Spleen (tissue), 11 donors: Measurements from ENCODE around the gene TMEM203. TPM values are rescaled to one million over a fixed set of nuclear protein-coding genes. Genes with fewer than 3 reads are reported as not detected.

ENCODE experiments used
- DNase-seq: peaks from one replicate; pipeline ENCODE4 v3.0.0-alpha.2; 2020
- H3K27ac ChIP-seq, 8 donors: fragments of 200-600 bp; sonication (generic) in 7 of 8; 1 replicate in 4 of 8; 2 replicates in 4 of 8; pipeline versions ENCODE4 v1.5.0 to v1.8.0; 2016 to 2021; ENCODE audit warnings: inconsistent platforms in 4 of 8, mild to moderate bottlenecking in 4 of 8, moderate library complexity in 1 of 8
- H3K27me3 ChIP-seq, 7 donors: fragments of 200-600 bp; sonication (generic) in 6 of 7; replicated peaks in 1 of 7; 1 replicate in 4 of 7; 2 replicates in 3 of 7; pipeline versions ENCODE4 v1.5.0 to v1.8.0; 2016 to 2021; ENCODE audit warnings: inconsistent platforms in 3 of 7, mild to moderate bottlenecking in 1 of 7
- H3K36me3 ChIP-seq, 6 donors: fragments of 200-600 bp; sonication (generic) in 5 of 6; 1 replicate in 4 of 6; 2 replicates in 2 of 6; pipeline versions ENCODE4 v1.5.0 to v1.8.0; 2016 to 2021; ENCODE audit warnings: inconsistent platforms in 2 of 6
- H3K4me1 ChIP-seq, 6 donors: fragments of 200-600 bp; sonication (generic) in 5 of 6; 1 replicate in 3 of 6; 2 replicates in 3 of 6; pipeline versions ENCODE4 v1.5.0 to v1.8.0; 2016 to 2021; ENCODE audit warnings: inconsistent platforms in 3 of 6
- H3K4me3 ChIP-seq, 8 donors: fragments of 200-600 bp; sonication (generic) in 7 of 8; 1 replicate in 4 of 8; 2 replicates in 4 of 8; pipeline versions ENCODE4 v1.5.0 to v1.8.0; 2016 to 2021; ENCODE audit warnings: inconsistent platforms in 4 of 8, mild to moderate bottlenecking in 4 of 8, moderate library complexity in 2 of 8
- H3K9me3 ChIP-seq, 8 donors: fragments of 200-600 bp; sonication (generic) in 7 of 8; 1 replicate in 4 of 8; 2 replicates in 4 of 8; pipeline versions ENCODE4 v1.5.0 to v1.8.0; 2016 to 2021; ENCODE audit warnings: inconsistent platforms in 4 of 8
- POLR2A ChIP-seq, 3 donors: fragments of 450-650 bp; IDR thresholded peaks; one replicate each; pipeline ENCODE4 v1.5.1; 2017; ENCODE audit warnings: antibody characterized with exemption in 3 of 3, mild to moderate bottlenecking in 1 of 3
- POLR2AphosphoS5 ChIP-seq, 3 donors: sonication (generic); formaldehyde crosslinking; IDR thresholded peaks; one replicate each; pipeline ENCODE4 v1.5.1; 2017; ENCODE audit warnings: antibody characterized with exemption in 3 of 3
- WGBS, 5 donors: extraction: QIAGEN DNeasy Blood & Tissue Kit in 3 of 5; methylation state at CpG; one replicate each; pipeline versions ENCODE4 v1.1.5 to v1.1.7; 2013 to 2018; 5-methylcytosine and 5-hydroxymethylcytosine counted together
- intact Hi-C: fragments of 100-400 bp; cut with DNase I; formaldehyde crosslinking; loops from one replicate; pipeline ENCODE4 v1.15.0; 2023; ENCODE audit warnings: low total_unique reads
- polyA plus RNA-seq, 3 donors: library from polyadenylated mRNA; stranded (reverse); fragments of 200-250 nt; gene quantifications; one replicate each; pipeline ENCODE4 v1.2.1, GENCODE V29; 2013
- total RNA-seq, 7 donors: library from RNA; depleted of rRNA in 3 of 7; stranded (reverse); fragments of >200 nt in 3 of 7; fragmentation: NEBNext Ultra II Directional in 4 of 7; extraction: Animal tissue kit (Norgen Biotek cat#: 25700) in 4 of 7; gene quantifications; one replicate each; pipeline versions ENCODE4 v1.1.0 to v1.2.1, GENCODE V29; 2016 to 2021
- TF ChIP-seq, protein P1 (sequence below), 11 experiments: fragments of 200-600 bp in 7 of 11; fragments of 450-650 bp in 4 of 11; sonication (generic) in 4 of 11; IDR thresholded peaks in 8 of 11; conservative IDR thresholded peaks in 3 of 11; 1 replicate in 7 of 11; 2 replicates in 4 of 11; pipeline versions ENCODE4 v1.4.0 to v1.8.0; 2016 to 2021; ENCODE audit warnings: antibody characterized with exemption in 11 of 11, inconsistent platforms in 4 of 11, mild to moderate bottlenecking in 1 of 11
- donor health status: healthy with polysubstance abuse.
- donor health status: DM: no; HTN: no; CAD: no; lungs with moderate emphysema.
- donor health status: DM: no; HTN: no; CAD: no.
- donor health status: Bipolar disorder and iron deficiency.
- donor health status: healthy.
- donor health status: DM: no; HTN: no; CAD: no.
- donor health status: DM: yes; HTN: yes; CAD: no.

Gene TMEM203
- total and polyA plus RNA-seq, 10 donors, result 28.4 to 50.1 (median 36.0) TPM

DNA sequence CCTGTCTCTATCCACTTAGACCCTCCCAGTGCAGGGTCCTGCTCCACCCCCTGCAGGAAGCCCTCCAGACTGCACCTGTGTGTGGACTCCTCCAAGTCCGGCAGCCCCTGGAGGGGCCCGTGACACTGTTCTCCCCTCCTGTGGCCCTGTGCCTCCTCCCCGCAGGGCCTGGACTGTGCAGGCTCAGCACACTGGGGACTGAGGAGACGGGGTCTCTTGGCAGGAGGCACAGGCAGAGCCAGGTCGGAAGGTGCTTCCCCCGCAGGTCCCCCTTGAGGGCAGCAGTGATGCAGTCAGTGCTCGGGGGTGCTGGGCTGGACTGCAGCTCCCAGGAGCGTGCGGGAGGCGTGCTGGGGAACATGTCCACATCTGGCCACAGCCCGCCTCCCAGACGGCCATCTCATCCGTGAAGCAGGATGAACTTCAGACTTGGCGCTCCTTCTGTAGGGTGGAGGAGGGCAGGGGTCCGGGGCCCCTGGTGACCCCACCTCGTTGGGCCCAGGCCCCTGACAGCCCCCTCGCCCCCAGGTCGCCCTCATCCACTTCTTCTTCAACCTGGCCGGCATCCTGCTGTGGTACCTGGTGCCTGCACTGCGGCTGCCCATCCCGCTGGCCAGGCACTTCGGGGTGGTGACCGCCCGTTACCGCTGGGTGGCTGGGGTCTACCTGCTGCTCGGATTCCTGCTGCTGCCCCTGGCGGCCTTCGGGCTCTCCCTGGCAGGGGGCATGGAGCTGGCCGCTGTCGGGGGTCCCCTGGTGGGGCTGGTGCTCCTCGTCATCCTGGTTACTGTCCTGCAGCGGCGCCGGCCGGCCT lies 30.2 kb upstream of the TMEM203 start:
- Histone ChIP-seq H3K4me1 (peaks cover 18 to 67% (median 56%) of the 10 kb centered on the region in 6 donors), H3K9me3 (no peaks in the 10 kb centered on the region), H3K27ac (no peak overlapping the region), H3K27me3 (peaks cover 0 to 54% (median 23%) of the 10 kb centered on the region in 7 donors), H3K4me3 (peak overlapping the region in 1 of 8 donors; percentile 55), H3K36me3 (no peaks in the 10 kb centered on the region)
- no peak for DNase-seq
- TF ChIP-seq POLR2A (IDR thresholded peaks at IDR 0.05), result no peak
- peak in 1 of 3 donors; percentile 20 for TF ChIP-seq POLR2AphosphoS5 (IDR thresholded peaks at IDR 0.05)
- WGBS, 5 donors, result 64 to 76% (median 71%) methylated on average over 17 to 35 of the region's 35 CpGs
- intact Hi-C loops, result no loop called here

DNA sequence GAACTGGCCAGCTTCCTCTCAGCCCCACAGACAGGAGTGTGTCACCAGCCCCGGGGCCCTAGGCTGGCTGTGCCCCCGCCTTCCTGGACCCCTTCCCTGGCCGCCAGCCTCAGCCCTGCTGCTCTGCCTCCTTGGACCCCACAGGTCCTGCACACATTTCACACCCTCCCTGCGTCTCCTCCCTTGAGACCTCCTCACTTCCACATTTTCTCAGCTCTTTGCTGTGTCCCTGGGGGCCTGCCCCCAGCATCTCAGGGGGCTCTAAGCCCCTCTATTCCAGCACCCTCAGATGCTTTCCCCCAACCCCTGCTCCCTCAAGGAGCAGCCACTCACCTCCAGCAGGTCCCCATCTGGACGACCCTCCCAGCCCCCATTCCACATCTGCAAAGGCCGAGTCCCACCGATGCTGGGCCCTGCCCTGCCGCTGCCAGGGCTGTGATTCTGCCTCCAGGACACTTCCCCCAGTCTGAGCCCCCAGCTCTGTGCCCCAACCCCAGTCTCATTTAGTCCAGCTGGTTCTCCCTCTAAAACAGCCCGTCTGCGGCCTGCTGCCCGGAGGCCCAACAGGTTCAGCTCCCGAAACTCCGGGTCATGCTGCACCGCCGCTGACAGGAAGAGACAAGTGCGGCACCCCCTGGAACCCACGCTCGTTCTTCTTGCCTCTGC lies 29.4 kb upstream of the TMEM203 start:
- WGBS, 5 donors, result 65 to 76% (median 68%) methylated on average over 16 to 18 of the region's 18 CpGs
- H3K4me1 ChIP-seq, result peaks cover 15 to 60% (median 51%) of the 10 kb centered on the region in 6 donors
- no peaks in the 10 kb centered on the region for H3K36me3 ChIP-seq
- no peak for TF ChIP-seq POLR2AphosphoS5 (IDR thresholded peaks at IDR 0.05)
- TF ChIP-seq POLR2A (IDR thresholded peaks at IDR 0.05), result no peak
- TF ChIP-seq, protein P1, sequence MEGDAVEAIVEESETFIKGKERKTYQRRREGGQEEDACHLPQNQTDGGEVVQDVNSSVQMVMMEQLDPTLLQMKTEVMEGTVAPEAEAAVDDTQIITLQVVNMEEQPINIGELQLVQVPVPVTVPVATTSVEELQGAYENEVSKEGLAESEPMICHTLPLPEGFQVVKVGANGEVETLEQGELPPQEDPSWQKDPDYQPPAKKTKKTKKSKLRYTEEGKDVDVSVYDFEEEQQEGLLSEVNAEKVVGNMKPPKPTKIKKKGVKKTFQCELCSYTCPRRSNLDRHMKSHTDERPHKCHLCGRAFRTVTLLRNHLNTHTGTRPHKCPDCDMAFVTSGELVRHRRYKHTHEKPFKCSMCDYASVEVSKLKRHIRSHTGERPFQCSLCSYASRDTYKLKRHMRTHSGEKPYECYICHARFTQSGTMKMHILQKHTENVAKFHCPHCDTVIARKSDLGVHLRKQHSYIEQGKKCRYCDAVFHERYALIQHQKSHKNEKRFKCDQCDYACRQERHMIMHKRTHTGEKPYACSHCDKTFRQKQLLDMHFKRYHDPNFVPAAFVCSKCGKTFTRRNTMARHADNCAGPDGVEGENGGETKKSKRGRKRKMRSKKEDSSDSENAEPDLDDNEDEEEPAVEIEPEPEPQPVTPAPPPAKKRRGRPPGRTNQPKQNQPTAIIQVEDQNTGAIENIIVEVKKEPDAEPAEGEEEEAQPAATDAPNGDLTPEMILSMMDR (IDR thresholded peaks at IDR 0.05 in 8 of 11, conservative IDR thresholded peaks at IDR 0.05 in 3 of 11), result no peak
- intact Hi-C loops, result no loop called here
- no peak overlapping the region for H3K27ac ChIP-seq
- no peaks in the 10 kb centered on the region for H3K9me3 ChIP-seq
- no peak overlapping the region for H3K4me3 ChIP-seq
- peaks cover 0 to 61% (median 25%) of the 10 kb centered on the region in 7 donors for H3K27me3 ChIP-seq
- DNase-seq, result no peak

DNA sequence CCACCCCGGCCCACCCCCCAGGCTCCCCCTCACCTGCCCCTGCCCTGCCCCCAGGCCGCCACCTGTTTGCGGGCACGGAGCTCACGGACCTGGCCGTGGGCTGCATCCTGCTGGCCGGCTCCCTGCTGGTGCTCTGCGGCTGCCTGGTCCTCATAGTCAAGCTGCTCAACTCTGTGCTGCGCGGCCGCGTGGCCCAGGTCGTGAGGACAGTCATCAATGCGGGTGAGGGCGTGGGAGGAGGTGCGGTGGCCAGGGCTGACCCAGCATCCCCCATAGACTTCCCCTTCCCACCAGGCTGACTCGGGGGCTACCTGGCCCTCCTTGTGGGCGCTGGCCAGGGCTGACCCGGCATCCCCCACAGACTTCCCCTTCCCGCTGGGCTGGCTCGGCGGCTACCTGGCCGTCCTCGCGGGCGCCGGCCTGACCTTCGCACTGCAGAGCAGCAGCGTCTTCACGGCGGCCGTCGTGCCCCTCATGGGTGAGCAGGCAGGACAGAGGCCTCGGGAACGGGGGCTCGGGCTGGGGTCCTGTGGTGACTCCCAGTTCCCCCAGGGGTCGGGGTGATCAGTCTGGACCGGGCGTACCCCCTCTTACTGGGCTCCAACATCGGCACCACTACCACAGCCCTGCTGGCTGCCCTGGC lies 28.7 kb upstream of the TMEM203 start:
- DNase-seq, result no peak
- no peak overlapping the region for H3K4me3 ChIP-seq
- H3K36me3 ChIP-seq, result no peaks in the 10 kb centered on the region
- peaks cover 11 to 53% (median 44%) of the 10 kb centered on the region in 6 donors for H3K4me1 ChIP-seq
- no peaks in the 10 kb centered on the region for H3K9me3 ChIP-seq
- peaks cover 0 to 68% (median 32%) of the 10 kb centered on the region in 7 donors for H3K27me3 ChIP-seq
- H3K27ac ChIP-seq, result no peak overlapping the region
- WGBS, 5 donors, result 60 to 77% (median 70%) methylated on average over 17 to 40 of the region's 40 CpGs
- intact Hi-C loops, result no loop called here
- TF ChIP-seq POLR2AphosphoS5 (IDR thresholded peaks at IDR 0.05), result peak in 1 of 3 donors; percentile 35
- TF ChIP-seq, protein P1 (IDR thresholded peaks at IDR 0.05 in 8 of 11, conservative IDR thresholded peaks at IDR 0.05 in 3 of 11), result no peak
- TF ChIP-seq POLR2A (IDR thresholded peaks at IDR 0.05), result no peak

DNA sequence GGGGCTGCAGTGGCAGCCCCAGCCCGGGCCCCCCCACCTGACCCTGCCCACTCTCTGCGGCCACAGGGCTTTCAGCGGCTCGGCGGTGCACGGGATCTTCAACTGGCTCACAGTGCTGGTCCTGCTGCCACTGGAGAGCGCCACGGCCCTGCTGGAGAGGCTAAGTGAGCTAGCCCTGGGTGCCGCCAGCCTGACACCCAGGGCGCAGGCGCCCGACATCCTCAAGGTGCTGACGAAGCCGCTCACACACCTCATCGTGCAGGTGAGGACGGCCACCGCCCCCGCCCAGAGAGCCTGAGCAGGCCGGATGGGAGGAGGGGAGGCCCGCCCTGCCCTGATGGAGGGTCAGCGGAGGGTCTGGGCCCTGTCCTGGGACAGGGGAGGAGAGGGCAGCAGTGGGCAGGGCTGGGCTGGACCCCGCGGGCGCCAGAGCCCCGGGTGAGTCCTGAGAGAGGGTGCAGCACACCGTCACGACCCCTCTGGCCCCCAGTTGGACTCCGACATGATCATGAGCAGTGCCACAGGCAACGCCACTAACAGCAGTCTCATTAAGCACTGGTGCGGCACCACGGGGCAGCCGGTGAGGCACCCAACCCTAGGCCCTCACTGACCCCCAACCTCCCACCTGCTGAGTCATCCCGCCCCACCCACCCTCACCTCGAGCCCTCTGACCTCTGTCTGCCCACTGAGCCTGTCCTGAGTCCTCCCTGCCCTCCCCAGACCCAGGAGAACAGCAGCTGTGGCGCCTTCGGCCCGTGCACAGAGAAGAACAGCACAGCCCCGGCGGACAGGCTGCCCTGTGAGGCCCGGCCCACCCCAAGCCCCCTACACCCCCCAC lies 27.9 kb upstream of the TMEM203 start:
- WGBS, 5 donors, result 83 to 89% (median 84%) methylated on average over 23 to 40 of the region's 40 CpGs
- H3K9me3 ChIP-seq, result no peaks in the 10 kb centered on the region
- no peak overlapping the region for H3K4me3 ChIP-seq
- peaks cover 0 to 76% (median 41%) of the 10 kb centered on the region in 7 donors for H3K27me3 ChIP-seq
- H3K27ac ChIP-seq, result no peak overlapping the region
- no peaks in the 10 kb centered on the region for H3K36me3 ChIP-seq
- no peak for DNase-seq
- intact Hi-C loops, result no loop called here
- TF ChIP-seq POLR2A (IDR thresholded peaks at IDR 0.05), result no peak
- peaks cover 11 to 44% (median 36%) of the 10 kb centered on the region in 6 donors for H3K4me1 ChIP-seq
